Psoas muscle (tissue), 8 donors: ENCODE data around the gene OSBP2. TPM values are rescaled to one million over a fixed set of nuclear protein-coding genes. Genes with fewer than 3 reads are reported as not detected.
A peak's percentile ranks its signal among the peaks of the same experiment; 100 is the strongest.

Experiments used
- ATAC-seq, 4 donors: fragments of 200-7000 bp; cut with Tn5 transposase; one replicate each; pipeline ENCODE4 v1.9.1; 2020; ENCODE audit warnings: moderate library complexity in 3 of 4, mild to moderate bottlenecking in 2 of 4
- DNase-seq, 2 donors: peaks; one replicate each; pipeline ENCODE4 v3.0.0-alpha.2; 2020
- H3K27ac ChIP-seq: fragments of 200-600 bp; one replicate; pipeline ENCODE4 v1.8.0; 2022
- H3K27me3 ChIP-seq, 3 donors: fragments of 200-600 bp in 1 of 3; one replicate each; pipeline versions ENCODE4 v1.6.1 to v1.8.0; 2013 to 2022; ENCODE audit warnings: low read length in 2 of 3, mild to moderate bottlenecking in 2 of 3, moderate library complexity in 1 of 3; ENCODE audit not compliant: insufficient read depth in 3 of 3
- H3K36me3 ChIP-seq, 2 donors: fragments of 200-600 bp in 1 of 2; one replicate each; pipeline versions ENCODE4 v1.6.1 to v1.8.0; 2013 to 2022; ENCODE audit warnings: low read depth in 1 of 2, mild to moderate bottlenecking in 1 of 2, moderate library complexity in 1 of 2; ENCODE audit not compliant: insufficient read depth in 1 of 2
- H3K4me1 ChIP-seq: fragments of 200-600 bp; one replicate; pipeline ENCODE4 v1.8.0; 2022
- H3K4me3 ChIP-seq: fragments of 200-600 bp; one replicate; pipeline ENCODE4 v1.8.0; 2022; ENCODE audit warnings: mild to moderate bottlenecking
- H3K9me3 ChIP-seq: fragments of 200-600 bp; one replicate; pipeline ENCODE4 v1.8.0; 2022
- WGBS, 3 donors: extraction: QIAGEN DNeasy Blood & Tissue Kit; methylation state at CpG; one replicate each; pipeline versions ENCODE4 v1.1.6 to v1.1.7; 2013; 5-methylcytosine and 5-hydroxymethylcytosine counted together
- intact Hi-C, 2 donors: fragments of 100-400 bp; cut with DNase I; formaldehyde crosslinking; loops; one replicate each; pipeline versions ENCODE4 v1.11.0 to v1.14.2; 2022
- polyA plus RNA-seq, 3 donors: library from polyadenylated mRNA; stranded (reverse); fragments of 200-250 nt; gene quantifications; one replicate each; pipeline ENCODE4 v1.2.3, GENCODE V29; 2013
- total RNA-seq, 4 donors: library from RNA; stranded (reverse); fragmentation: NEBNext Ultra II Directional in 2 of 4; extraction: Animal tissue kit (Norgen Biotek cat#: 25700) in 2 of 4; gene quantifications; one replicate each; pipeline versions ENCODE4 v1.2.1 to v1.2.4, GENCODE V29; 2021 to 2023
- TF ChIP-seq, protein P1 (sequence below): fragments of 200-600 bp; IDR thresholded peaks from one replicate; pipeline ENCODE4 v1.8.0; 2022; ENCODE audit warnings: antibody characterized with exemption
- donor health status: healthy with polysubstance abuse.
- donor health status: DM: no; HTN: no; CAD: no; lungs with moderate emphysema.
- donor health status: Bipolar disorder and iron deficiency.
- donor health status: healthy.
- donor health status: DM: yes; HTN: yes; CAD: no.
- donor health status: DM: no; HTN: no; CAD: no.
- donor health status: DM: no; HTN: no; CAD: no.
- donor health status: DM: yes; HTN: yes; CAD: no.

OSBP2 gene
- total and polyA plus RNA-seq, 7 donors = 0.27 to 8.2 (median 2.5) TPM

DNA sequence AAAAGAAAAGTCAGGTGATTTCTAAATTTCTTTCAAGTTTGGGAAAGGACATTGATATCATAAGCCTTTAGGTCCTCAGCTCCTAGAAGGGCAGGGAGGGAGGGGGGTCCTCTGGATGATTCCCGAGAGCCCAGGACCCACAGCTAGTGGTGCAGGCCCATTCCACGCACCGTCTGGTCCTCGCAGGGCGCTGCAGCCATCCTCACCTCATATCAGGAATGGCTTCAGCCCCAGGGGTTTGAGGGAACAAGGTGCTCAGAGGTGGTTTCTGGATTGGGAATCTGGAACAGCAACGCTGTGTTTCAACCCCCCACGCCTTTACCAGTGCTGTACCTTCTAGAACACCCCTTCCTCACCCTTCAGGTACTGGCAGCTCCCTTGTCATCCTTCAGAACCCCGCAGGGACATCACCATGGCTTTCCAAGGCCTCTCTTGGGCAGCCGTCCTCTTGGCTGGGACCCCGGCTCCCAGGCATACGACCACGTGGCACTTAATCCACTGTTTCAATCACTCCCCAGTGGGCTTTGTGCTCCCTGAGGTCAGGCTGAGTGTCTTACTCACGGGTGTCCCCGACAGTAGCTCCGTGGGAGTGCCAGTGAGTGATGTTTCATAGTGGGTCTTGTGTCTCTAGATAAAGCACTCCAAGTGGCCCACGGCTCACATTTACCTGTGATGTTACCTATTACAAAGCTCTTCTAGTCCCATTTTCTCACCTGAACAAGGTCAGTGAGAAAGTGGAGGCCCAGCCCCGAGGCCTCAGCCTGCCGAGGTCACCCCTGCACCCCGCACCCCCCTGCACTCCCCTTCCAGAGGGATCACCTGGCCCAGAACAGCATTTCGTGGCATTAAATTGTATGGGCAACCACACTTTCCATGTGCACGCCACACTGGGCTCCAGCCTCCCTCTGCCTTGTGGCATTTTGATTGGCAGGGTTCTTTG, 180.0 kb downstream of the OSBP2 start:
- intact Hi-C loops = no loop called here
- Histone ChIP-seq H3K27me3 (no peaks in the 10 kb centered on the region), H3K36me3 (no peaks in the 10 kb centered on the region), H3K4me3 (no peak overlapping the region), H3K27ac (peak overlapping the region; percentile 64), H3K9me3 (no peaks in the 10 kb centered on the region), H3K4me1 (peaks cover 12% of the 10 kb centered on the region)
- ATAC-seq = no peak
- WGBS, 3 donors = 76 to 81% (median 79%) methylated on average over 21 of the region's 21 CpGs
- no peak for DNase-seq
- TF ChIP-seq, protein P1, sequence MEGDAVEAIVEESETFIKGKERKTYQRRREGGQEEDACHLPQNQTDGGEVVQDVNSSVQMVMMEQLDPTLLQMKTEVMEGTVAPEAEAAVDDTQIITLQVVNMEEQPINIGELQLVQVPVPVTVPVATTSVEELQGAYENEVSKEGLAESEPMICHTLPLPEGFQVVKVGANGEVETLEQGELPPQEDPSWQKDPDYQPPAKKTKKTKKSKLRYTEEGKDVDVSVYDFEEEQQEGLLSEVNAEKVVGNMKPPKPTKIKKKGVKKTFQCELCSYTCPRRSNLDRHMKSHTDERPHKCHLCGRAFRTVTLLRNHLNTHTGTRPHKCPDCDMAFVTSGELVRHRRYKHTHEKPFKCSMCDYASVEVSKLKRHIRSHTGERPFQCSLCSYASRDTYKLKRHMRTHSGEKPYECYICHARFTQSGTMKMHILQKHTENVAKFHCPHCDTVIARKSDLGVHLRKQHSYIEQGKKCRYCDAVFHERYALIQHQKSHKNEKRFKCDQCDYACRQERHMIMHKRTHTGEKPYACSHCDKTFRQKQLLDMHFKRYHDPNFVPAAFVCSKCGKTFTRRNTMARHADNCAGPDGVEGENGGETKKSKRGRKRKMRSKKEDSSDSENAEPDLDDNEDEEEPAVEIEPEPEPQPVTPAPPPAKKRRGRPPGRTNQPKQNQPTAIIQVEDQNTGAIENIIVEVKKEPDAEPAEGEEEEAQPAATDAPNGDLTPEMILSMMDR = no peak

DNA sequence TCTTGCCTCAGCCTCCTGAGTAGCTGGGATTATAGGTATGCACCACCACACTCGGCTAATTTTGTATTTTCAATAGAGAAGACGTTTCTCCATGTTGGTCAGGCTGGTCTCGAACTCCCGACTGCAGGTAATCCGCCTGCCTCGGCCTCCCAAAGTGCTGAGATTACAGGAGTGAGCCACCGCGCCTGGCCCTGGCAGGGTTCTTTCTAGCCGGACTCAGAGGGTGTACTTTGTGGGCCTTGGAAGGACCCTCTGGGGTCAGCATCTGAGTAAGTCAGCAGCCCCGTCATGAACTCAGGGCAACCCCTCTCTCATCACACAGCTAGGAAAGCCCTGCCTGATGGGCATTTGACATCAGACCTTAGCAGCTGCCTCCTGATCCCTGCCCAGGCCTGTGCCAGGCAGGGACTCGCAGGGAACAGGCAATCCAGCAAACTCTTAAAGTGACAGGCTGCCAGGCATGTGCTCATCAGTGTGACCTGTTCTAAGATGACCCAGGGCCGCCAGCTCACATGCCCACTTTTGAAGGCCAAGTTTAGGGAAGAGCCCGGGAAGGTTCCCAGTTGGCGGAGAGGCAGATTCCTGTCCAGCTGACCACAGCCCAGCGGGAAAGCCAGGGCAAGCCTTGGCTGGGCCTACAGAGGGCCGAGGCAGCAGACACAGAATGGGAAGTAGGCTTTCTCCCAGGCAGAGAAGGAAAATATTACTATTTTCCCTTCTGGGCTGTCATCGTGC, 181.0 kb downstream of the OSBP2 start:
- H3K27ac ChIP-seq = peak overlapping the region; percentile 66
- WGBS, 3 donors = 32 to 56% (median 35%) methylated on average over 17 of the region's 17 CpGs
- peaks cover 12% of the 10 kb centered on the region for H3K4me1 ChIP-seq
- no peak overlapping the region for H3K4me3 ChIP-seq
- H3K27me3 ChIP-seq = no peaks in the 10 kb centered on the region
- H3K36me3 ChIP-seq = no peaks in the 10 kb centered on the region
- peak; percentile 77 to 94 for DNase-seq
- ATAC-seq = peak; percentile 92 to 98 (median 97)
- no peaks in the 10 kb centered on the region for H3K9me3 ChIP-seq
- intact Hi-C loops = no loop called here
- TF ChIP-seq, protein P1 = no peak

DNA sequence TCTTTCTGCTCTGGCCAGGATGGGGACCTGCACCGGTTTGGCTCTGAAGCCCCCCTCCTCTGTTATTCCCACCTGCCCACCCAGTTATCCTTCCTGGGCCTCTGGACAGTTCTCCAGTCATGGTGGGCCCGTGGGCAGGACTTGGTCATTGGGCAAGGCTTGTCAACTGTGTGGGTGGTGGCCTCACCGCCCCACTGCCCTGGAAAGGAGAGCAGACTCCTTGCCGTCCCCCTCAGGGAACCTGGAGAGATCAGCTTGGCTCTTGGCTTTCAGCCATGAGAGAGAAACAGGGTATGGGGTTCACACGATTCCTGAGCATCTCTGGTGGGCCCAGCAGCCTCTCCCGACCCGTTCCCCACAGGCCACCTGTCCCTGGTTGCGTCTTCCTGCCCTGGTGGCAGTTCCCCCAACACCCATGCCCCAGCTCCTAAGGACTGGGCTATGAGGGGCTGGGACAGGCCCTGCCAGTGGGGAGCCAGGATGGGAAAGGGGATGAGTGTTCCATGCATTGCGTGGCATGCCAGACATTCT, 181.6 kb downstream of the OSBP2 start:
- Histone ChIP-seq H3K4me1 (peaks cover 12% of the 10 kb centered on the region), H3K4me3 (no peak overlapping the region), H3K36me3 (no peaks in the 10 kb centered on the region), H3K9me3 (no peaks in the 10 kb centered on the region), H3K27ac (peak overlapping the region; percentile 66), H3K27me3 (no peaks in the 10 kb centered on the region)
- ATAC-seq (peak in 2 of 4 donors; percentile 3), DNase-seq (peak in 1 of 2 donors; percentile 41)
- TF ChIP-seq, protein P1 = no peak
- 51 to 52% (median 51%) methylated on average over 9 of the region's 9 CpGs for WGBS, 3 donors
- intact Hi-C loops = no loop called here

DNA sequence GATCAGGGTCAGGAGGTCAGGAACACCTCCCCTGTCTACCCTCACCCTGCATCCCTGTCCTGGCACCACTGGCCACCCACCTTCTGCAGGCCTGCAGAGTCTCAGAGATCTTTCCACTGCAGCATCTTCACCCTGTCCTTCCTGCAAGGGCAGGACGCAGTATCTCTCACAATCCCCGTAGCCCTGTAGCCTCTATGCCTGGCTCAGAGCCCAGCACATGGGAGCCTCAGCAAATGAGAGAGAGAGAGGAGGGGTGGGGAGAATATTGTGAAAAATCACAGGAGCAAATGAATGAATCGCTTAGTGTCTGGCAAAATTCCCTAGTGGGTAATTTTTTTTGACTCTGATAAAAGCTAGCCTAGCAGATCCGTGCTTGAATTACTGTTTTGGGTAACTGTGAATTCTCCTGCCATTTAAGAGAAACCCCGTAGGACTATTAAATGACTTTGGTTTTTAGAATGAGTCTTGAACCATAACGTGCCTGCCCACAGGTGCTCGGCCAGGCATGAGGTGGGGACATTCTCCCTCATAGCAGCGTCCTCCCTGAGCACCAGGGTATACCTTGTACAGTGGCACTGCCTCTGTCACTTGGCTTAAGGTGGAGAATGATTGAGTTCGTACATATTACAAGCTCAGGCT, 182.4 kb downstream of the OSBP2 start:
- TF ChIP-seq, protein P1 = no peak
- intact Hi-C loops = no loop called here
- WGBS, 3 donors = 36 to 48% (median 48%) methylated on average over 9 of the region's 9 CpGs
- ATAC-seq (no peak), DNase-seq (no peak)
- Histone ChIP-seq H3K36me3 (no peaks in the 10 kb centered on the region), H3K4me1 (peaks cover 12% of the 10 kb centered on the region), H3K4me3 (no peak overlapping the region), H3K27ac (no peak overlapping the region), H3K27me3 (no peaks in the 10 kb centered on the region), H3K9me3 (no peaks in the 10 kb centered on the region)
